Stomach (tissue), 4 donors: Measurements from ENCODE around the gene ITGA3.

Experiments used
- EP300 ChIP-seq: sonication (generic); formaldehyde crosslinking; IDR thresholded peaks from one replicate; pipeline ENCODE4 v1.6.1; 2017; ENCODE audit warnings: antibody characterized with exemption
- TF ChIP-seq, protein P1 (sequence below), 7 experiments: fragments of 450-650 bp in 4 of 7; fragments of 200-600 bp in 3 of 7; sonication (generic) in 3 of 7; IDR thresholded peaks; one replicate each; pipeline ENCODE4 v1.5.1; 2016 to 2019; ENCODE audit warnings: antibody characterized with exemption in 7 of 7, control low read depth in 2 of 7, mild to moderate bottlenecking in 1 of 7

DNA sequence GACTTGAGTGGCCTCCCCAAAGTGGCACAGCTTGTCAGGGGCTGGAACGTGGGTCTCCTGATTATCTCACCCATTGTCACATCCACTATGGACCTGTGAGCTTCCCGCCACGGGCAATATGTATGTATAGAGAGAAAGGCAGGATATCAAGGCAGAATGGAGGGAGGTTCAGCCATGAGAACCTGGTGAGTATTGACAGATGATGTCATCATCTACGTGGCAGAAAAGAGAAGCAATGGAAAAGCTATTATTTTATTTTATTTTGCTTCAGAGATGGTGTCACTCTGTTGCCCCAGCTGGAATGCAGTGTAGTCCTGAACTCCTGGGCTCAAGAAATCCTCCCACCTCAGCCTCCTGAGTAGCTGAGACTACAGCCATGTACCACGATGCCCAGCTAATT lies 25.8 kb downstream of the ITGA3 start:
- no peak for TF ChIP-seq EP300
- TF ChIP-seq, protein P1, sequence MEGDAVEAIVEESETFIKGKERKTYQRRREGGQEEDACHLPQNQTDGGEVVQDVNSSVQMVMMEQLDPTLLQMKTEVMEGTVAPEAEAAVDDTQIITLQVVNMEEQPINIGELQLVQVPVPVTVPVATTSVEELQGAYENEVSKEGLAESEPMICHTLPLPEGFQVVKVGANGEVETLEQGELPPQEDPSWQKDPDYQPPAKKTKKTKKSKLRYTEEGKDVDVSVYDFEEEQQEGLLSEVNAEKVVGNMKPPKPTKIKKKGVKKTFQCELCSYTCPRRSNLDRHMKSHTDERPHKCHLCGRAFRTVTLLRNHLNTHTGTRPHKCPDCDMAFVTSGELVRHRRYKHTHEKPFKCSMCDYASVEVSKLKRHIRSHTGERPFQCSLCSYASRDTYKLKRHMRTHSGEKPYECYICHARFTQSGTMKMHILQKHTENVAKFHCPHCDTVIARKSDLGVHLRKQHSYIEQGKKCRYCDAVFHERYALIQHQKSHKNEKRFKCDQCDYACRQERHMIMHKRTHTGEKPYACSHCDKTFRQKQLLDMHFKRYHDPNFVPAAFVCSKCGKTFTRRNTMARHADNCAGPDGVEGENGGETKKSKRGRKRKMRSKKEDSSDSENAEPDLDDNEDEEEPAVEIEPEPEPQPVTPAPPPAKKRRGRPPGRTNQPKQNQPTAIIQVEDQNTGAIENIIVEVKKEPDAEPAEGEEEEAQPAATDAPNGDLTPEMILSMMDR (IDR thresholded peaks at IDR 0.05) = no peak
